NCI-H82 treated with DMSO at 0.1 percent for 48 hours (cell line): ENCODE data around the gene ARPC4.
"Not testable (repeated sequence)": the region's sequence is repeated elsewhere in the genome, so short reads cannot be mapped to it uniquely, and the experiment has no call there.

Experiments
- DNase-seq: peaks from one replicate; lab custom pipeline; 2025; ENCODE audit not compliant: unreplicated experiment; lab: John Stamatoyannopoulos, UW

The ARPC4 gene

GRCh38 chr3:9851383-9851782 lies 58.5 kb downstream of the ARPC4 start:
- not testable (repeated sequence) for DNase-seq

- DNase-seq = not testable (repeated sequence)
Observed at GRCh38 chr3:9851926-9852325, 59.0 kb downstream of the ARPC4 start.

GRCh38 chr3:9852528-9852927 lies 59.6 kb downstream of the ARPC4 start:
- no peak for DNase-seq

GRCh38 chr3:9854291-9854940 lies 61.5 kb downstream of the ARPC4 start:
- peak; percentile 72 for DNase-seq

- DNase-seq = no peak
Observed at GRCh38 chr3:9855594-9855993, 62.7 kb downstream of the ARPC4 start.
